Measurements from ENCODE around the gene C10orf62.
"Not testable (repeated sequence)": the region's sequence is repeated elsewhere in the genome, so short reads cannot be mapped to it uniquely, and the experiment has no call there.

C10orf62 gene

DNA sequence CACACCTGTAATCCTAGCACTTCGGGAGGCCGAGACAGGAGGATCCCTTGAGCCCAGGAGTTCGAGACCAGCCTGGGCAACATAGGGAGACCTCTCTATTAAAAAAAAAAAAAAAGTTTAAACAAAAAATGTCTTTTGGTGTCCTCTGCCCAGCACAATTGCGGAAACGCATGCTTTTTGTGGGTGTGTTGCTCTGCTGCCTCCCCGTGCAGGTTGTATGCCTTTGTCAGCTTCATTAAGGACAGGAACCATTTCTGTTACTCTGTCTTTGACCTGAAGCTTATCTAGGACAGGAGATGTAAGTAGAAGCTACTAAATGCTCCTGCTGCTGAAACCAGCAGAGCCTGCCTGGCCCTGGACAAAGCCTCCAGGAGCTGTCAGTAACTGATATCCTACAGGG lies 38.2 kb upstream of the C10orf62 start:
- Histone ChIP-seq H3K27ac (replicated peaks) (no peak overlapping the region), H3K27me3 (ENCODE audit: insufficient read depth, poor library complexity, severe bottlenecking) (no peaks in the 10 kb centered on the region), H3K4me3 (replicated peaks; ENCODE audit: insufficient read depth, low read length) (no peak overlapping the region)
- TF ChIP-seq GABPA (IDR thresholded peaks at IDR 0.05; ENCODE audit: low read depth) (no peak), POLR2AphosphoS5 (IDR thresholded peaks at IDR 0.05; ENCODE audit: low read depth) (no peak), SPI1 (IDR thresholded peaks at IDR 0.05; ENCODE audit: borderline replicate concordance, low read depth) (no peak)
- TF ChIP-seq, protein P1, sequence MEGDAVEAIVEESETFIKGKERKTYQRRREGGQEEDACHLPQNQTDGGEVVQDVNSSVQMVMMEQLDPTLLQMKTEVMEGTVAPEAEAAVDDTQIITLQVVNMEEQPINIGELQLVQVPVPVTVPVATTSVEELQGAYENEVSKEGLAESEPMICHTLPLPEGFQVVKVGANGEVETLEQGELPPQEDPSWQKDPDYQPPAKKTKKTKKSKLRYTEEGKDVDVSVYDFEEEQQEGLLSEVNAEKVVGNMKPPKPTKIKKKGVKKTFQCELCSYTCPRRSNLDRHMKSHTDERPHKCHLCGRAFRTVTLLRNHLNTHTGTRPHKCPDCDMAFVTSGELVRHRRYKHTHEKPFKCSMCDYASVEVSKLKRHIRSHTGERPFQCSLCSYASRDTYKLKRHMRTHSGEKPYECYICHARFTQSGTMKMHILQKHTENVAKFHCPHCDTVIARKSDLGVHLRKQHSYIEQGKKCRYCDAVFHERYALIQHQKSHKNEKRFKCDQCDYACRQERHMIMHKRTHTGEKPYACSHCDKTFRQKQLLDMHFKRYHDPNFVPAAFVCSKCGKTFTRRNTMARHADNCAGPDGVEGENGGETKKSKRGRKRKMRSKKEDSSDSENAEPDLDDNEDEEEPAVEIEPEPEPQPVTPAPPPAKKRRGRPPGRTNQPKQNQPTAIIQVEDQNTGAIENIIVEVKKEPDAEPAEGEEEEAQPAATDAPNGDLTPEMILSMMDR (IDR thresholded peaks at IDR 0.05; ENCODE audit: insufficient read depth, low read length) = no peak
- TF ChIP-seq, protein P2, sequence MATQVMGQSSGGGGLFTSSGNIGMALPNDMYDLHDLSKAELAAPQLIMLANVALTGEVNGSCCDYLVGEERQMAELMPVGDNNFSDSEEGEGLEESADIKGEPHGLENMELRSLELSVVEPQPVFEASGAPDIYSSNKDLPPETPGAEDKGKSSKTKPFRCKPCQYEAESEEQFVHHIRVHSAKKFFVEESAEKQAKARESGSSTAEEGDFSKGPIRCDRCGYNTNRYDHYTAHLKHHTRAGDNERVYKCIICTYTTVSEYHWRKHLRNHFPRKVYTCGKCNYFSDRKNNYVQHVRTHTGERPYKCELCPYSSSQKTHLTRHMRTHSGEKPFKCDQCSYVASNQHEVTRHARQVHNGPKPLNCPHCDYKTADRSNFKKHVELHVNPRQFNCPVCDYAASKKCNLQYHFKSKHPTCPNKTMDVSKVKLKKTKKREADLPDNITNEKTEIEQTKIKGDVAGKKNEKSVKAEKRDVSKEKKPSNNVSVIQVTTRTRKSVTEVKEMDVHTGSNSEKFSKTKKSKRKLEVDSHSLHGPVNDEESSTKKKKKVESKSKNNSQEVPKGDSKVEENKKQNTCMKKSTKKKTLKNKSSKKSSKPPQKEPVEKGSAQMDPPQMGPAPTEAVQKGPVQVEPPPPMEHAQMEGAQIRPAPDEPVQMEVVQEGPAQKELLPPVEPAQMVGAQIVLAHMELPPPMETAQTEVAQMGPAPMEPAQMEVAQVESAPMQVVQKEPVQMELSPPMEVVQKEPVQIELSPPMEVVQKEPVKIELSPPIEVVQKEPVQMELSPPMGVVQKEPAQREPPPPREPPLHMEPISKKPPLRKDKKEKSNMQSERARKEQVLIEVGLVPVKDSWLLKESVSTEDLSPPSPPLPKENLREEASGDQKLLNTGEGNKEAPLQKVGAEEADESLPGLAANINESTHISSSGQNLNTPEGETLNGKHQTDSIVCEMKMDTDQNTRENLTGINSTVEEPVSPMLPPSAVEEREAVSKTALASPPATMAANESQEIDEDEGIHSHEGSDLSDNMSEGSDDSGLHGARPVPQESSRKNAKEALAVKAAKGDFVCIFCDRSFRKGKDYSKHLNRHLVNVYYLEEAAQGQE (IDR thresholded peaks at IDR 0.05; ENCODE audit: insufficient replicate concordance, low read depth) = no peak
- DNase-seq (ENCODE audit: low read depth in 1 of 2, low spot score in 1 of 2) = no peak

DNA sequence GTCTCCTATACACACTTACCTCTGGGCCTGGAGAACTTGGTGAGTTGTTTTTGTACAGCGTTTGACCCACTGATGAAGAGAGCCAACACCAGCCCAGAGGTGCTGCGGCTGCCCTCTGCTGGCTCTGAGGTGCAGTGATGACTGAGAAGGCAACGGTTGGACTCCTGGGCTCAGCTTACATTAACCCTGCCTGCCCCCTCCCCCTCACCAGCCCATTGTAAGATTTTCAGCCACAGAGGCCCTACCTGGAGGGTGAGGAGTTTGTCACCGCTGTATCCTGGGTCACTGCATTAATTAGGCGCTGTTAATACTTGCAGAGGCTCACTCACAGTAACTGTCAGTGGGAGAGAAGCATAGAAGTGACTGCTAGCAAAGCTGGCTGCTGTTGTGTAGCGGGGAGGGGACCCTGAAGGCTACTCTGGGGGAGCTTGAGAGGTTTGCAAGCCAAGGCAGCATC lies 35.9 kb upstream of the C10orf62 start:
- TF ChIP-seq POLR2AphosphoS5 (IDR thresholded peaks at IDR 0.05; ENCODE audit: low read depth) = no peak
- TF ChIP-seq, protein P1 (IDR thresholded peaks at IDR 0.05; ENCODE audit: insufficient read depth, low read length) = peak; percentile 80
- Histone ChIP-seq H3K27me3 (ENCODE audit: insufficient read depth, poor library complexity, severe bottlenecking) (no peaks in the 10 kb centered on the region), H3K4me3 (replicated peaks; ENCODE audit: insufficient read depth, low read length) (no peak overlapping the region), H3K27ac (replicated peaks) (no peak overlapping the region)
- peak in 1 of 2 experiments; percentile 47 for DNase-seq (ENCODE audit: low read depth in 1 of 2, low spot score in 1 of 2)

DNA sequence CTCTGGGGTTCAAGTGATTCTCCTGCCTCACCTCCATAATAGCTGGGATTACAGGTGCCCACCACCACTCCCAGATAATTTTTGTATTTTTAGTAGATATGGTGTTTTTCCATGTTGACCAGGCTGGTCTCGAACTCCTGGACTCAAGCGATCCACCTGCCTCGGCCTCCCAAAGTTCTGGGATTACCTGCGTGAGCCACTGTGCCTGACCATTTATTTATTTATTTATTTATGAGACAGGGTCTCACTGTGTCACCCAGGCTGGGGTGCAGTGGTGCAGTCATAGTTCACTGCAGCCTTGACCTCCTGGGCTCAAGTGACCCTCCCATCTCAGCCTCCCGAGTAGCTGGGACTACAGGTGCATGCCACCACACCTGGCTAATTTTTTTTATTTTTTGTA lies 35.2 kb upstream of the C10orf62 start:
- not testable (repeated sequence) for H3K27me3 ChIP-seq (ENCODE audit: insufficient read depth, poor library complexity, severe bottlenecking); DNase-seq (ENCODE audit: low read depth in 1 of 2, low spot score in 1 of 2); H3K27ac ChIP-seq (replicated peaks); H3K4me3 ChIP-seq (replicated peaks; ENCODE audit: insufficient read depth, low read length)

DNA sequence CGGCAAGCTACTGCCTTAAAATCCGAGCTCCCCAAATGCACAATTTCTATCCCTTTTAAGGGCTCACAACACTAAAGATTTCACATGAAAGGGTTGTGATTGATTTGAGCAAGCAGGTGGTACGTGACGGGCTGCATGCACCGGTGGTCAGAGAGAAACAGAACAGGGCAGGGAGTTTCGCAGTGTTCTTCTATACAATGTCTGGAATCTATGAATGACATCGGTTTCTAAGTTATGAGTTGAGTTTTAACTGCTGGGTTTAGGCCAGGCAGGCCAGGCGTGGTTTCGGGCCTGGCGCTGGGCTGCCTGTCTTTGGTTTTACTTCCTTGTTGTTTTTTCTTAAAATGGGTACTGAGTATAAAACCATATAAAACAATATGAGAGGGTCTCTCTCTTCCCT lies 34.0 kb upstream of the C10orf62 start:
- not testable (repeated sequence) for DNase-seq (ENCODE audit: low read depth in 1 of 2, low spot score in 1 of 2); H3K27ac ChIP-seq (replicated peaks); H3K27me3 ChIP-seq (ENCODE audit: insufficient read depth, poor library complexity, severe bottlenecking); H3K4me3 ChIP-seq (replicated peaks; ENCODE audit: insufficient read depth, low read length)

DNA sequence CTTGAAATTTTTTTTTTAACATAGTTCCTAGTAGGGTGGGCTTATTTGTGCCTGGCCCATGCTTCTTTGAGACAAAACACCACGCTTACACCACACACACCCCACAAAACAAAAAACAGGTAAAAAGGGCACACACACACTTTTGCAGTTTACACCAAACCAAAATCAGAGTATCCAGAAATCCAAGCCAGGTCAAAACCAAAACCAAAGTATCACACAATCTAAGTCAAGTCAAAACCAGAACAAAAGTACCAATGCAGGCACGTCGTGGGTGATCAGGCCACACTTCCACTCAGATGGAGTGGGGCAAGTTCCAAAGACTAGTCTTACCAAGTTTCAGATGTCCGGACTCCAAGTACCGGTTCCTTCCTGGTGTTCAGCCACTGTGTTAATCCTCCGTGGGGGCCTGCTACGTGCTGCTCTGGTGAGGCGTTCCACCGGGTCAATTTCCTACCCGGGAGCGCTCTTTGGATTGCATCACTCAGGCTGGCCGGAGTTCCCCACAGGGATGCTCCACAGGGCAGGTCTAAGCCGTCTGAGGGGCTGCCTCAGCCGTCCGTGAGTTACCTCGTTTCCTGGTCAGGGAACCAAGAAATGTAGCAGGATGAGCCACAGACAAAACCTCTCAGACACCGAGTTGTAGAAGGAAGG lies 28.7 kb upstream of the C10orf62 start:
- not testable (repeated sequence) for H3K27ac ChIP-seq (replicated peaks); H3K27me3 ChIP-seq (ENCODE audit: insufficient read depth, poor library complexity, severe bottlenecking); H3K4me3 ChIP-seq (replicated peaks; ENCODE audit: insufficient read depth, low read length); DNase-seq (ENCODE audit: low read depth in 1 of 2, low spot score in 1 of 2)

DNA sequence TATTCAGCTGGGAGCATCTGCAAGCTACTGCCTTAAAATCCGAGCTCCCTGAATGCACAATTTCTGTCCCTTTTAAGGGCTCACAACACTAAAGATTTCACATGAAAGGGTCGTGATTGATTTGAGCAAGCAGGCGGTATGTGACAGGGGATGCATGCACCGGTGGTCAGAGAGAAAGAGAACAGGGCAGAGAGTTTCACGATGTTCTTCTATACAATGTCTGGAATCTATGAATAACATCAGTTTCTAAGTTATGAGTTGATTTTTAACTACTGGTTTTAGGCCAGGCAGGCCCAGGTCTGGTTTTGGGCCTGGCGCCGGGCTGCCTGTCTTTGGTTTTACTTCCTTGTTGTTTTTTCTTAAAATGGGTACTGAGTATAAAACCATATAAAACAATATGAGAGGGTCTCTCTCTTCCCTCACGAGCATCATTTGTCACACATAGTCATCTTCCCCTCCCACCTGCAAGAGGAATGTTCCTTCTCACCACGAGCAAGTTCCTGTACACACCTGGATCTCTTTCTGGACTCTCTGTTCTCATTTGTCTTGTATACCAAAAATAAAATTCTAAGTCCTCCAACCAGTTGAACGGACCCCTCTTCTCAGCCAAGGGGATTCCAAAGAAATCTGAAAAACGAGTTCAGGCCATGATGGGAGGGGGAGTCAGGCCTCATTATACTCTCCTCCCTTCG lies 28.0 kb upstream of the C10orf62 start:
- H3K27me3 ChIP-seq (ENCODE audit: insufficient read depth, poor library complexity, severe bottlenecking); H3K27ac ChIP-seq (replicated peaks); H3K4me3 ChIP-seq (replicated peaks; ENCODE audit: insufficient read depth, low read length); DNase-seq (ENCODE audit: low read depth in 1 of 2, low spot score in 1 of 2): not testable (repeated sequence)

DNA sequence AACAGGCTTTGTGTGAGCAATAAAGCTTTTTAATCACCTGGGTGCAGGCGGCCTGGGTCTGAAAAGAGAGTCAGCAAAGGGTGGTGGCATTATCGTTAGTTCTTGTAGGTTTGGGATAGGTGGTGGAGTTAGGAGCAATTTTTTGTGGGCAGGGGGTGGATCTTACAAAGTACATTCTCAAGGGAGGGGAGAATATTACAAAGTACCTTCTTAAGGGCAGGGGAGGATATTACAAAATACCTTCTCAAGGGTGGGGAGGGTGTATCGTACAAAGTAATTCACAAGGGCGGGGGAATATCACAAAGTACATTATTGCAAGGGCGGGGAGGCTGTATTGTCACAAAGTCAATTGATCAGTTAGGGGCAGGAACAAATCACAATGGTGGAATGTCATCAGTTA lies 27.2 kb upstream of the C10orf62 start:
- not testable (repeated sequence) for DNase-seq (ENCODE audit: low read depth in 1 of 2, low spot score in 1 of 2); H3K27ac ChIP-seq (replicated peaks); H3K27me3 ChIP-seq (ENCODE audit: insufficient read depth, poor library complexity, severe bottlenecking); H3K4me3 ChIP-seq (replicated peaks; ENCODE audit: insufficient read depth, low read length)
